Measurements from ENCODE around the gene MDC1.

The MDC1 gene

GRCh38 chr6:30759575-30760239, 42.6 kb upstream of the MDC1 start:
- POLR2A ChIA-PET, result interaction anchor here (0.8 to 1.8 kb wide), 6 partner anchors 10 to 42 kb away, joined by 3 to 14 read pairs (median 4); partner anchors contain the start of genes IER3 and MDC1
- CTCF ChIA-PET, result interaction anchor here (0.6 to 1.5 kb wide), 8 partner anchors 10 to 148 kb away, joined by 3 to 6 read pairs (median 4); partner anchors contain the start of gene GTF2H4
- Histone ChIP-seq H3K36me3 (ENCODE audit: control insufficient read depth in 2 of 2, insufficient read depth in 1 of 2, low read length in 2 of 2) (no peaks in the 10 kb centered on the region), H3K4me3 (ENCODE audit: low read depth, low read length) (no peak overlapping the region), H3K4me1 (ENCODE audit: control insufficient read depth, insufficient read depth, low read length) (peaks cover 13% of the 10 kb centered on the region), H3K9me3 (ENCODE audit: control insufficient read depth, insufficient read depth, low read depth, low read length) (no peaks in the 10 kb centered on the region), H3K27ac (ENCODE audit: extremely low read depth, low read depth, low read length) (no peak overlapping the region)
- TF ChIP-seq ZNF394 (tag by site-specific recombination; IDR thresholded peaks at IDR 0.05; ENCODE audit: borderline replicate concordance) (no peak), ZNF292 (tag by site-specific recombination; IDR thresholded peaks at IDR 0.05; ENCODE audit: borderline replicate concordance, low read depth) (no peak), ZFP69B (tag by site-specific recombination; IDR thresholded peaks at IDR 0.05) (no peak), ZNF341 (tag by site-specific recombination; IDR thresholded peaks at IDR 0.05; ENCODE audit: low read depth) (no peak), ZNF510 (tag by site-specific recombination; IDR thresholded peaks at IDR 0.05; ENCODE audit: insufficient replicate concordance) (no peak), ZNF24 (tag by site-specific recombination; IDR thresholded peaks at IDR 0.05) (no peak), BCL11B (tag by site-specific recombination; IDR thresholded peaks at IDR 0.05; ENCODE audit: low read depth) (no peak), ZNF354C (tag by site-specific recombination; IDR thresholded peaks at IDR 0.05; ENCODE audit: borderline replicate concordance, low read depth) (no peak), ZNF221 (tag by site-specific recombination; IDR thresholded peaks at IDR 0.05; ENCODE audit: borderline replicate concordance) (no peak), ZNF18 (tag by site-specific recombination; IDR thresholded peaks at IDR 0.05) (peak; percentile 53; the same call in 1 of the 2 replicates), PRDM10 (tag by site-specific recombination; IDR thresholded peaks at IDR 0.05) (0 out of 2 replicates have a peak, but pooled peaks have one; percentile 19), TCF7L2 (IDR thresholded peaks at IDR 0.05; ENCODE audit: borderline replicate concordance, low read depth, low read length) (no peak), ZBTB10 (tag by site-specific recombination; IDR thresholded peaks at IDR 0.05) (no peak), ZNF629 (tag by site-specific recombination; IDR thresholded peaks at IDR 0.05) (no peak), SETDB1 (IDR thresholded peaks at IDR 0.05; ENCODE audit: insufficient read length, low read length) (peak; percentile 24), ZNF350 (tag by site-specific recombination; IDR thresholded peaks at IDR 0.05) (no peak)
